ENCODE data around the gene ZNF335. TPM values are rescaled to one million over a fixed set of nuclear protein-coding genes. Genes with fewer than 3 reads are reported as not detected.
A peak's percentile ranks its signal among the peaks of the same experiment; 100 is the strongest.

ZNF335 gene
- total and polyA plus RNA-seq, 2 of the 13 experiments (the other 11 are each of a cell fraction or from before 2014, with no cell fraction given), result 9.7 to 13.7 TPM

DNA sequence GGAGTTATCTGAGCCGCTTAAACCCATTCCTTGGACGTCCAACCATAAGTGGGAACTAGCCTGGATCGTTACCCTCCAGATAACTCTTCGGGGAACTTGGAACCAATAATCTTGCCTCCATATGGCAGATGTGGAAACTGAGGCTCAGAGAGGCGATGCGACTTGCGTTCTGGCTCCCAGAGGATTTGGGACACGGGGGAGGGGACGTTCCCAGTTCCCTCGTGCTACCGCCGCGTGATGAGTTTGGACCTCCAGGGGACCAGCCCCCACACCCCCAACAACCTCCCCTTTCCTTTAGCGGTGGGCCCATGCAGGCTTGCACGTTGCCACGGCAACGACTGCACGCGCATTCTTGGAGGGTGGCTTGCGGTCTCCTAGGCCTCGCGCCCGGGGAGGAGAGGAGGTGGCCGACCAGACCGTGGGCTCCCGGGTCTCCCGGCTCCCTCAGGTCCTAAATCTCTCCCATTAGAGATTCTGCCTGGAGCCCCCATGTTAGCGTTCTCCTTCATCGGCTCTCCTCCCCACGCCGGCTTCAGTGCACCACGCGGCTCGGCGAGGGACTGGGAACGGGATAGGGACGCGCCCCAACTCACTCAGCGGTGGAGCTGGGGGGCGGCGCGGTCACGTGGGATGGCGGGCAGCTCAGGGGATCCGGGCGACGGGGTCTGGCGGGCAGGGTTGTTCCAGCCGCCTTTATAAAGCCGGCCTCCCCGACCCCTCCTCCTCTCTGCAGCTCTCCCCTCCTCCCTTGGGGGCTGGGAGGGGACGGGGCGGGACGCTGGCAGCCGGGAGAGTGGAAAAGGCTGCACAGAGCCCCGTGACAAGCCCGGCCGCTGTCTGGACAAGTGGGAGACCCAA is 60.3 kb downstream of the ZNF335 start, which contains the start of gene PLTP (continued):
- TF ChIP-seq ZBTB8A (CRISPR knock-in tag; IDR thresholded peaks at IDR 0.05; ENCODE audit: borderline replicate concordance, low read depth), result no peak
- TF ChIP-seq, protein P1, sequence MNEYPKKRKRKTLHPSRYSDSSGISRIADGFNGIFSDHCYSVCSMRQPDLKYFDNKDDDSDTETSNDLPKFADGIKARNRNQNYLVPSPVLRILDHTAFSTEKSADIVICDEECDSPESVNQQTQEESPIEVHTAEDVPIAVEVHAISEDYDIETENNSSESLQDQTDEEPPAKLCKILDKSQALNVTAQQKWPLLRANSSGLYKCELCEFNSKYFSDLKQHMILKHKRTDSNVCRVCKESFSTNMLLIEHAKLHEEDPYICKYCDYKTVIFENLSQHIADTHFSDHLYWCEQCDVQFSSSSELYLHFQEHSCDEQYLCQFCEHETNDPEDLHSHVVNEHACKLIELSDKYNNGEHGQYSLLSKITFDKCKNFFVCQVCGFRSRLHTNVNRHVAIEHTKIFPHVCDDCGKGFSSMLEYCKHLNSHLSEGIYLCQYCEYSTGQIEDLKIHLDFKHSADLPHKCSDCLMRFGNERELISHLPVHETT (CRISPR knock-in tag; conservative IDR thresholded peaks at IDR 0.05), result no peak
- TF ChIP-seq ZSCAN12 (CRISPR knock-in tag; IDR thresholded peaks at IDR 0.05), result no peak
- TF ChIP-seq, protein P2, sequence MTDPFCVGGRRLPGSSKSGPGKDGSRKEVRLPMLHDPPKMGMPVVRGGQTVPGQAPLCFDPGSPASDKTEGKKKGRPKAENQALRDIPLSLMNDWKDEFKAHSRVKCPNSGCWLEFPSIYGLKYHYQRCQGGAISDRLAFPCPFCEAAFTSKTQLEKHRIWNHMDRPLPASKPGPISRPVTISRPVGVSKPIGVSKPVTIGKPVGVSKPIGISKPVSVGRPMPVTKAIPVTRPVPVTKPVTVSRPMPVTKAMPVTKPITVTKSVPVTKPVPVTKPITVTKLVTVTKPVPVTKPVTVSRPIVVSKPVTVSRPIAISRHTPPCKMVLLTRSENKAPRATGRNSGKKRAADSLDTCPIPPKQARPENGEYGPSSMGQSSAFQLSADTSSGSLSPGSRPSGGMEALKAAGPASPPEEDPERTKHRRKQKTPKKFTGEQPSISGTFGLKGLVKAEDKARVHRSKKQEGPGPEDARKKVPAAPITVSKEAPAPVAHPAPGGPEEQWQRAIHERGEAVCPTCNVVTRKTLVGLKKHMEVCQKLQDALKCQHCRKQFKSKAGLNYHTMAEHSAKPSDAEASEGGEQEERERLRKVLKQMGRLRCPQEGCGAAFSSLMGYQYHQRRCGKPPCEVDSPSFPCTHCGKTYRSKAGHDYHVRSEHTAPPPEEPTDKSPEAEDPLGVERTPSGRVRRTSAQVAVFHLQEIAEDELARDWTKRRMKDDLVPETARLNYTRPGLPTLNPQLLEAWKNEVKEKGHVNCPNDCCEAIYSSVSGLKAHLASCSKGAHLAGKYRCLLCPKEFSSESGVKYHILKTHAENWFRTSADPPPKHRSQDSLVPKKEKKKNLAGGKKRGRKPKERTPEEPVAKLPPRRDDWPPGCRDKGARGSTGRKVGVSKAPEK (CRISPR knock-in tag; IDR thresholded peaks at IDR 0.05; ENCODE audit: borderline replicate concordance), result peak; percentile 93
- TF ChIP-seq SIN3A (IDR thresholded peaks at IDR 0.05; ENCODE audit: borderline replicate concordance, low read depth, low read length), result peak; percentile 29; the same call in 1 of the 2 replicates
- TF ChIP-seq, protein P3, sequence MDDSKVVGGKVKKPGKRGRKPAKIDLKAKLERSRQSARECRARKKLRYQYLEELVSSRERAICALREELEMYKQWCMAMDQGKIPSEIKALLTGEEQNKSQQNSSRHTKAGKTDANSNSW (CRISPR knock-in tag; IDR thresholded peaks at IDR 0.05; ENCODE audit: borderline replicate concordance), result no peak
- TF ChIP-seq HOXA5 (CRISPR knock-in tag; IDR thresholded peaks at IDR 0.05), result no peak
- no peak for TF ChIP-seq ZNF136 (CRISPR knock-in tag; IDR thresholded peaks at IDR 0.05; ENCODE audit: low read depth)
- TF ChIP-seq, protein P4, sequence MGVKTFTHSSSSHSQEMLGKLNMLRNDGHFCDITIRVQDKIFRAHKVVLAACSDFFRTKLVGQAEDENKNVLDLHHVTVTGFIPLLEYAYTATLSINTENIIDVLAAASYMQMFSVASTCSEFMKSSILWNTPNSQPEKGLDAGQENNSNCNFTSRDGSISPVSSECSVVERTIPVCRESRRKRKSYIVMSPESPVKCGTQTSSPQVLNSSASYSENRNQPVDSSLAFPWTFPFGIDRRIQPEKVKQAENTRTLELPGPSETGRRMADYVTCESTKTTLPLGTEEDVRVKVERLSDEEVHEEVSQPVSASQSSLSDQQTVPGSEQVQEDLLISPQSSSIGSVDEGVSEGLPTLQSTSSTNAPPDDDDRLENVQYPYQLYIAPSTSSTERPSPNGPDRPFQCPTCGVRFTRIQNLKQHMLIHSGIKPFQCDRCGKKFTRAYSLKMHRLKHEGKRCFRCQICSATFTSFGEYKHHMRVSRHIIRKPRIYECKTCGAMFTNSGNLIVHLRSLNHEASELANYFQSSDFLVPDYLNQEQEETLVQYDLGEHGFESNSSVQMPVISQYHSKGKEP (CRISPR knock-in tag; IDR thresholded peaks at IDR 0.05), result no peak
- TF ChIP-seq, protein P5, sequence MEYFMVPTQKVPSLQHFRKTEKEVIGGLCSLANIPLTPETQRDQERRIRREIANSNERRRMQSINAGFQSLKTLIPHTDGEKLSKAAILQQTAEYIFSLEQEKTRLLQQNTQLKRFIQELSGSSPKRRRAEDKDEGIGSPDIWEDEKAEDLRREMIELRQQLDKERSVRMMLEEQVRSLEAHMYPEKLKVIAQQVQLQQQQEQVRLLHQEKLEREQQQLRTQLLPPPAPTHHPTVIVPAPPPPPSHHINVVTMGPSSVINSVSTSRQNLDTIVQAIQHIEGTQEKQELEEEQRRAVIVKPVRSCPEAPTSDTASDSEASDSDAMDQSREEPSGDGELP (IDR thresholded peaks at IDR 0.05; ENCODE audit: borderline replicate concordance, low read depth), result no peak
- no peak for TF ChIP-seq ZNF446 (CRISPR knock-in tag; IDR thresholded peaks at IDR 0.05)
- TF ChIP-seq ZNF256 (CRISPR knock-in tag; conservative IDR thresholded peaks at IDR 0.05), result no peak
- TF ChIP-seq NFYB (CRISPR knock-in tag; IDR thresholded peaks at IDR 0.05), result no peak
- TF ChIP-seq ZNF530 (CRISPR knock-in tag; IDR thresholded peaks at IDR 0.05; ENCODE audit: low read depth), result no peak
- TF ChIP-seq CBFB (CRISPR knock-in tag; IDR thresholded peaks at IDR 0.05), result no peak
- no peak for TF ChIP-seq HDAC6 (IDR thresholded peaks at IDR 0.05; ENCODE audit: low read depth, low read length)
- TF ChIP-seq MATR3 (CRISPR knock-in tag; IDR thresholded peaks at IDR 0.05), result no peak
- TF ChIP-seq ZNF354B (CRISPR knock-in tag; IDR thresholded peaks at IDR 0.05), result no peak
- TF ChIP-seq, protein P6, sequence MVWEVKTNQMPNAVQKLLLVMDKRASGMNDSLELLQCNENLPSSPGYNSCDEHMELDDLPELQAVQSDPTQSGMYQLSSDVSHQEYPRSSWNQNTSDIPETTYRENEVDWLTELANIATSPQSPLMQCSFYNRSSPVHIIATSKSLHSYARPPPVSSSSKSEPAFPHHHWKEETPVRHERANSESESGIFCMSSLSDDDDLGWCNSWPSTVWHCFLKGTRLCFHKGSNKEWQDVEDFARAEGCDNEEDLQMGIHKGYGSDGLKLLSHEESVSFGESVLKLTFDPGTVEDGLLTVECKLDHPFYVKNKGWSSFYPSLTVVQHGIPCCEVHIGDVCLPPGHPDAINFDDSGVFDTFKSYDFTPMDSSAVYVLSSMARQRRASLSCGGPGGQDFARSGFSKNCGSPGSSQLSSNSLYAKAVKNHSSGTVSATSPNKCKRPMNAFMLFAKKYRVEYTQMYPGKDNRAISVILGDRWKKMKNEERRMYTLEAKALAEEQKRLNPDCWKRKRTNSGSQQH (CRISPR knock-in tag; IDR thresholded peaks at IDR 0.05; ENCODE audit: low read depth), result no peak
- no peak for TF ChIP-seq PAX8 (CRISPR knock-in tag; IDR thresholded peaks at IDR 0.05; ENCODE audit: borderline replicate concordance)

Measured in HepG2 (cell line).